ENCODE data around the gene LRRC3. TPM values are rescaled to one million over a fixed set of nuclear protein-coding genes. Genes with fewer than 3 reads are reported as not detected.

LRRC3 gene
- total and polyA plus RNA-seq, 12 donors = 0.67 to 3.2 (median 1.9) TPM

GRCh38 chr21:44445145-44445812 is 10.0 kb upstream of the LRRC3 start:
- no peaks in the 10 kb centered on the region for H3K9me3 ChIP-seq (replicated peaks in 1 of 3)
- whole genome bisulfite sequencing, 4 donors = 66 to 72% (median 69%) methylated on average over 19 of the region's 19 CpGs
- H3K4me3 ChIP-seq = no peak overlapping the region
- no peaks in the 10 kb centered on the region for H3K36me3 ChIP-seq (replicated peaks in 1 of 2)
- no peaks in the 10 kb centered on the region for H3K4me1 ChIP-seq (replicated peaks in 1 of 2)
- H3K27me3 ChIP-seq = peaks cover 6% of the 10 kb centered on the region
- intact Hi-C loops (cut with DNase I) = no loop called here
- no peak for DNase-seq
- H3K27ac ChIP-seq = no peak overlapping the region
- TF ChIP-seq CTCF (IDR thresholded peaks at IDR 0.05) (no peak), POLR2A (IDR thresholded peaks at IDR 0.05) (no peak)

- Histone ChIP-seq H3K4me3 (no peak overlapping the region), H3K27me3 (peaks cover 3% of the 10 kb centered on the region), H3K27ac (no peak overlapping the region), H3K9me3 (replicated peaks in 1 of 3) (no peaks in the 10 kb centered on the region), H3K4me1 (replicated peaks in 1 of 2) (no peaks in the 10 kb centered on the region), H3K36me3 (replicated peaks in 1 of 2) (no peaks in the 10 kb centered on the region)
- TF ChIP-seq POLR2A (IDR thresholded peaks at IDR 0.05) (no peak), CTCF (IDR thresholded peaks at IDR 0.05) (no peak)
- intact Hi-C loops (cut with DNase I) = no loop called here
- peak in 3 of 7 donors; percentile 6 to 10 (median 7) for DNase-seq
- 55 to 66% (median 62%) methylated on average over 6 to 13 of the region's 13 CpGs for WGBS, 4 donors
These were observed 6.6 kb upstream of the LRRC3 start for GRCh38 chr21:44448651-44449131.

- DNase-seq = peak in 3 of 7 donors; percentile 2 to 13 (median 3)
- Histone ChIP-seq H3K9me3 (replicated peaks in 1 of 3) (no peaks in the 10 kb centered on the region), H3K4me3 (no peak overlapping the region), H3K27me3 (peaks cover 3% of the 10 kb centered on the region), H3K36me3 (replicated peaks in 1 of 2) (no peaks in the 10 kb centered on the region), H3K4me1 (replicated peaks in 1 of 2) (no peaks in the 10 kb centered on the region), H3K27ac (no peak overlapping the region)
- intact Hi-C loops (cut with DNase I) = loop anchor here in 1 of 2 donors (5.0 to 10.0 kb wide), 2 partner anchors 105 to 1803 kb away; no protein-coding TSS in a partner anchor
- no peak for TF ChIP-seq CTCF (IDR thresholded peaks at IDR 0.05)
- TF ChIP-seq POLR2A (IDR thresholded peaks at IDR 0.05) = no peak
- WGBS, 4 donors = 63 to 69% (median 68%) methylated on average over 10 to 28 of the region's 28 CpGs
These were observed 5.6 kb upstream of the LRRC3 start for GRCh38 chr21:44449473-44450363.

- peaks cover 3% of the 10 kb centered on the region for H3K27me3 ChIP-seq
- TF ChIP-seq CTCF (IDR thresholded peaks at IDR 0.05) = no peak
- no peak for TF ChIP-seq POLR2A (IDR thresholded peaks at IDR 0.05)
- H3K27ac ChIP-seq = no peak overlapping the region
- intact Hi-C loops (cut with DNase I) = loop anchor here in 1 of 2 donors (5.0 to 10.0 kb wide), 2 partner anchors 106 to 1802 kb away; no protein-coding TSS in a partner anchor
- peak in 2 of 7 donors; percentile 2 to 9 for DNase-seq
- H3K9me3 ChIP-seq (replicated peaks in 1 of 3) = no peaks in the 10 kb centered on the region
- no peak overlapping the region for H3K4me3 ChIP-seq
- H3K36me3 ChIP-seq (replicated peaks in 1 of 2) = no peaks in the 10 kb centered on the region
- WGBS, 4 donors = 72 to 85% (median 77%) methylated on average over 4 to 14 of the region's 14 CpGs
- H3K4me1 ChIP-seq (replicated peaks in 1 of 2) = no peaks in the 10 kb centered on the region
These were observed 4.9 kb upstream of the LRRC3 start for GRCh38 chr21:44450402-44450801.

All from adrenal gland (tissue), 12 donors.